Panc1 (cell line): ENCODE data around the gene PPARGC1A.

Experiments
- CTCF ChIP-seq: fragments of 450-650 bp; IDR thresholded peaks from 2 replicates; pipeline ENCODE4 v1.5.1; 2017; ENCODE audit warnings: mild to moderate bottlenecking
- POLR2AphosphoS5 ChIP-seq: IDR thresholded peaks from 2 replicates; pipeline ENCODE4 v1.6.1; 2012; ENCODE audit warnings: mild to moderate bottlenecking, low read depth, low read length, moderate library complexity
- REST ChIP-seq, 2 experiments: IDR thresholded peaks; 2 replicates each; pipeline ENCODE4 v1.6.1; 2011 to 2012; ENCODE audit warnings: low read depth in 2 of 2, control low read depth in 1 of 2, low read length in 1 of 2, mild to moderate bottlenecking in 1 of 2, moderate library complexity in 1 of 2; ENCODE audit not compliant: insufficient read depth in 1 of 2
- SIN3A ChIP-seq: IDR thresholded peaks from 2 replicates; pipeline ENCODE4 v1.6.1; 2012; ENCODE audit warnings: low read depth, mild to moderate bottlenecking, low read length, moderate library complexity, borderline replicate concordance; ENCODE audit not compliant: insufficient read depth
- TCF7L2 ChIP-seq: IDR thresholded peaks from 2 replicates; pipeline ENCODE4 v1.6.1; 2011; ENCODE audit warnings: mild to moderate bottlenecking, low read depth, low read length, inconsistent platforms

- no peak for TF ChIP-seq CTCF
- no peak for TF ChIP-seq POLR2AphosphoS5
- TF ChIP-seq SIN3A, result no peak
- no peak for TF ChIP-seq REST (IDR thresholded peaks at IDR 0.05; ENCODE audit: insufficient read depth in 1 of 2, low read depth in 2 of 2, low read length in 1 of 2)
- no peak for TF ChIP-seq TCF7L2
Measured at GRCh38 chr4:23900636-23901035, 10.8 kb upstream of the PPARGC1A start.
